ENCODE data around the gene APOM. TPM values are rescaled to one million over a fixed set of nuclear protein-coding genes. Genes with fewer than 3 reads are reported as not detected.

APOM gene
- total RNA-seq, 1 donor from 2014 or later = 3.8 TPM

DNA sequence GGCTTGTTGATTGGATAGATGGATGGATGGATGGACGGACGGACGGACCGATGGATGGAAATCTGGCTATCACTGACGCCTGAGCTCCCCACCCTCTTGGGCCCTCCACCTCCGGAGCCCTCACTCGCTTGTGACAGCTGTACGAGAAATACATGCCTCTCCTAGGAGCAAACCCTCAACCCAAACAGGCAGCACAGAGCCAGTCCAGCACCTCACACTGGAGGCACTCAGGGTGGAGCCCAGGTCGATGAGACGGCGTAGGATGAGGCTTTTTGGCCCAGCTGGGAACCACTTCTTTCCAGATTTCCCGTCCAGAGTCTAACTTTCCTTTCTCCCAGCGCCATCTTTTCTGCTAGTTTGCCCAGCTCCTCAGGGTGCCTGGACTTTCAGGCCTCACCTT is 27.9 kb downstream of the APOM start:
- H3K36me3 Mint-ChIP-seq (ENCODE audit: low read depth) = peaks cover 6% of the 10 kb centered on the region
- no peak overlapping the region for H3K27ac Mint-ChIP-seq (ENCODE audit: unreplicated experiment)
- TF ChIP-seq, protein P1, sequence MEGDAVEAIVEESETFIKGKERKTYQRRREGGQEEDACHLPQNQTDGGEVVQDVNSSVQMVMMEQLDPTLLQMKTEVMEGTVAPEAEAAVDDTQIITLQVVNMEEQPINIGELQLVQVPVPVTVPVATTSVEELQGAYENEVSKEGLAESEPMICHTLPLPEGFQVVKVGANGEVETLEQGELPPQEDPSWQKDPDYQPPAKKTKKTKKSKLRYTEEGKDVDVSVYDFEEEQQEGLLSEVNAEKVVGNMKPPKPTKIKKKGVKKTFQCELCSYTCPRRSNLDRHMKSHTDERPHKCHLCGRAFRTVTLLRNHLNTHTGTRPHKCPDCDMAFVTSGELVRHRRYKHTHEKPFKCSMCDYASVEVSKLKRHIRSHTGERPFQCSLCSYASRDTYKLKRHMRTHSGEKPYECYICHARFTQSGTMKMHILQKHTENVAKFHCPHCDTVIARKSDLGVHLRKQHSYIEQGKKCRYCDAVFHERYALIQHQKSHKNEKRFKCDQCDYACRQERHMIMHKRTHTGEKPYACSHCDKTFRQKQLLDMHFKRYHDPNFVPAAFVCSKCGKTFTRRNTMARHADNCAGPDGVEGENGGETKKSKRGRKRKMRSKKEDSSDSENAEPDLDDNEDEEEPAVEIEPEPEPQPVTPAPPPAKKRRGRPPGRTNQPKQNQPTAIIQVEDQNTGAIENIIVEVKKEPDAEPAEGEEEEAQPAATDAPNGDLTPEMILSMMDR (conservative IDR thresholded peaks at IDR 0.05) = no peak
- H3K27me3 Mint-ChIP-seq (ENCODE audit: low read depth) = peaks cover 14% of the 10 kb centered on the region
- H3K4me3 Mint-ChIP-seq = peak overlapping the region; percentile 76
- DNase-seq (ENCODE audit: low read depth, low spot score) = no peak
- H3K4me1 Mint-ChIP-seq = peaks cover 28% of the 10 kb centered on the region
- no peaks in the 10 kb centered on the region for H3K9me3 Mint-ChIP-seq

- H3K4me1 Mint-ChIP-seq = peaks cover 17% of the 10 kb centered on the region
- no peak overlapping the region for H3K27ac Mint-ChIP-seq (ENCODE audit: unreplicated experiment)
- peaks cover 6% of the 10 kb centered on the region for H3K27me3 Mint-ChIP-seq (ENCODE audit: low read depth)
- no peak overlapping the region for H3K4me3 Mint-ChIP-seq
- no peaks in the 10 kb centered on the region for H3K9me3 Mint-ChIP-seq
- peaks cover 6% of the 10 kb centered on the region for H3K36me3 Mint-ChIP-seq (ENCODE audit: low read depth)
- no peak for DNase-seq (ENCODE audit: low read depth, low spot score)
- TF ChIP-seq, protein P1 (conservative IDR thresholded peaks at IDR 0.05) = no peak
Measured at GRCh38 chr6:31686483-31686882, 30.8 kb downstream of the APOM start.

DNA sequence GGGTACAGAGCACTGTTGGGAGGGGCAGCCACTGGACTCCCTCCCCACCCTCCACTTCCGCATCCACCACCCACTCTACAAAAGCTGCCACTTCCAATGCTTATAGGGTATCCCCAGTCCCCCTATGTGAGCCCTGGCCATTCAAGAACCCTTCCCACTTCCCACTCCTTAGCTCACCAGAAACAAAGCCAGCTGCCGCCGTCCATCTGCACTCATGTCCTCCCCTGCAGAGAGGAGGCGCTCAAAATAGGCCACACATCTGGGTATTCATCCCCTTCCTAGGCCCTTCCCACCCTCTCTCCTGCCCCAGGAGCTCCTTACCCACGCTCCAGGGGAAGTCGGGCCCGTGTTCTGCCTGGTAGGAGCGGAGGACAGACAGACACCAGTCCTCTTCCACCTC is 31.6 kb downstream of the APOM start:
- Mint-ChIP-seq H3K27me3 (ENCODE audit: low read depth) (no peaks in the 10 kb centered on the region), H3K4me1 (peaks cover 12% of the 10 kb centered on the region), H3K27ac (ENCODE audit: unreplicated experiment) (no peak overlapping the region), H3K36me3 (ENCODE audit: low read depth) (peaks cover 6% of the 10 kb centered on the region), H3K4me3 (no peak overlapping the region), H3K9me3 (no peaks in the 10 kb centered on the region)
- TF ChIP-seq, protein P1 (conservative IDR thresholded peaks at IDR 0.05) = no peak
- DNase-seq (ENCODE audit: low read depth, low spot score) = no peak

- H3K4me1 Mint-ChIP-seq = peaks cover 6% of the 10 kb centered on the region
- H3K27ac Mint-ChIP-seq (ENCODE audit: unreplicated experiment) = peak overlapping the region; percentile 57
- TF ChIP-seq, protein P1 (conservative IDR thresholded peaks at IDR 0.05) = no peak
- DNase-seq (ENCODE audit: low read depth, low spot score) = no peak
- H3K9me3 Mint-ChIP-seq = no peaks in the 10 kb centered on the region
- H3K36me3 Mint-ChIP-seq (ENCODE audit: low read depth) = peaks cover 6% of the 10 kb centered on the region
- no peak overlapping the region for H3K4me3 Mint-ChIP-seq
- H3K27me3 Mint-ChIP-seq (ENCODE audit: low read depth) = no peaks in the 10 kb centered on the region
Measured at GRCh38 chr6:31687860-31688693, 32.4 kb downstream of the APOM start.

DNA sequence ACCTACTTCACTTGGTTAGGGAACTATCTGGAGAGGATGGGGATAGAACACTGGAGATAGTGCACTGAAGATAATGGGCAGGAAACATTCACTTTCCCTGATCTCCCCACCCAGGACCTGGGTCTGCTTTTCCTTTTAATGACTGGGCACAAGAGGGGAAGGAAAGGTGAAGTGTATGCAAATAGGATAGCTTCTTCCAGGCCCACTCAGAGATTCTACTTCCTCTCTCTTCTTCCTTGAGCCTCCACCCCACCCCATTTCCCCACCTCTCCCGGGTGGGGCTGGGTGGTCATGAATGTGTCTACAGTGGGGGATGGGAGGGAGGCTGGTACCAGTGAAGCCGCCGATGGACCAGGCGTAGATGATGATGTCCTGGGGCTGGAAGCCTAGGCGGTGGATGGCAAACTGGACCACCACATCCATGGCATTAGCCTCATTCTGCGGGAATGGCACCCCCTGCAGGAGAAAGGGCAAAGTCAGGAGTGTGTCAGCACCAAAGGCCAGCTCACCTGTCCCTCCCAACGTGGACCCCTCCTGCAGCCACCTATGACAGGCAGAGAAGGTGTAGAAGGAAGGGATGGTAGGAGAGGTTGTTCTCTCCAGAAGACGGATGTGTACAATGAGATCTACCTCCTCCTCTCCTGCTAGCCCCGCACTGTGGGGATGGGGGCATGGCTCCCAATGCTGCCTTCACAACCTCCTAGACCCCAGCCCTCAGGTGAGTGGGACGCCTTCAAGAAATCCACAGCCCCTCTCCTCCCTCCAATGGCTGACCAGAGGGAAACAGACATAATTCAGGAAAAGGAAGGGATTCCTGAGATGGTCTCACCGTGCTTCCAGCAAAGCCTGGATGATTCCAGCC is 33.8 kb downstream of the APOM start:
- Mint-ChIP-seq H3K27me3 (ENCODE audit: low read depth) (no peaks in the 10 kb centered on the region), H3K27ac (ENCODE audit: unreplicated experiment) (no peak overlapping the region), H3K9me3 (no peaks in the 10 kb centered on the region), H3K4me3 (no peak overlapping the region), H3K4me1 (no peaks in the 10 kb centered on the region), H3K36me3 (ENCODE audit: low read depth) (peaks cover 6% of the 10 kb centered on the region)
- TF ChIP-seq, protein P1 (conservative IDR thresholded peaks at IDR 0.05) = peak; percentile 41
- no peak for DNase-seq (ENCODE audit: low read depth, low spot score)

Measured in neural crest cell (in vitro differentiated cells).